SKM-1 treated with dmso at 0.1 percent for 144 hours (cell line): Measurements from ENCODE around the gene KCNJ11.
"Not testable (repeated sequence)": the region's sequence is repeated elsewhere in the genome, so short reads cannot be mapped to it uniquely, and the experiment has no call there.

Source experiments
- DNase-seq: peaks from one replicate; lab custom pipeline; 2025; ENCODE audit not compliant: unreplicated experiment; lab: John Stamatoyannopoulos, UW

The KCNJ11 gene

GRCh38 chr11:17388609-17389210 is at the start of gene KCNJ11:
TSS of gene KCNJ11 (minus strand) at chr11:17388659. CDS start at chr11:17388091, 568 bp downstream.
- DNase-seq = no peak

GRCh38 chr11:17437366-17437765 is 48.9 kb upstream of the KCNJ11 start:
- peak; percentile 17 for DNase-seq

- DNase-seq = no peak
Observed at GRCh38 chr11:17434108-17434507, 45.6 kb upstream of the KCNJ11 start.

GRCh38 chr11:17432002-17432401 is 43.5 kb upstream of the KCNJ11 start:
- no peak for DNase-seq

- no peak for DNase-seq
Observed at GRCh38 chr11:17431139-17431538, 42.7 kb upstream of the KCNJ11 start.

- DNase-seq = no peak
Observed at GRCh38 chr11:17430616-17431015, 42.2 kb upstream of the KCNJ11 start.

- DNase-seq = no peak
Observed at GRCh38 chr11:17428925-17429324, 40.5 kb upstream of the KCNJ11 start.

GRCh38 chr11:17428261-17428660 is 39.8 kb upstream of the KCNJ11 start:
- no peak for DNase-seq

- not testable (repeated sequence) for DNase-seq
Observed at GRCh38 chr11:17426233-17426632, 37.8 kb upstream of the KCNJ11 start.

GRCh38 chr11:17423533-17424310 is 35.3 kb upstream of the KCNJ11 start:
- DNase-seq = no peak

- no peak for DNase-seq
Observed at GRCh38 chr11:17421781-17422180, 33.3 kb upstream of the KCNJ11 start.

- DNase-seq = no peak
Observed at GRCh38 chr11:17418444-17419081, 30.1 kb upstream of the KCNJ11 start.

- no peak for DNase-seq
Observed at GRCh38 chr11:17416492-17416891, 28.0 kb upstream of the KCNJ11 start.

GRCh38 chr11:17415523-17416104 is 27.2 kb upstream of the KCNJ11 start:
- no peak for DNase-seq

GRCh38 chr11:17414992-17415391 is 26.5 kb upstream of the KCNJ11 start:
- DNase-seq = no peak

- no peak for DNase-seq
Observed at GRCh38 chr11:17414317-17414737, 25.9 kb upstream of the KCNJ11 start.

GRCh38 chr11:17413414-17414316 is 25.2 kb upstream of the KCNJ11 start:
- DNase-seq = no peak

- no peak for DNase-seq
Observed at GRCh38 chr11:17412488-17413180, 24.2 kb upstream of the KCNJ11 start.

GRCh38 chr11:17411418-17411817 is 23.0 kb upstream of the KCNJ11 start:
- no peak for DNase-seq
